ENCODE data around the gene IFFO2.

GRCh38 chr1:18970762-18971161 is 14.3 kb upstream of the IFFO2 start:
- TF ChIP-seq CTCF (IDR thresholded peaks at IDR 0.05) (no peak), POLR2A (IDR thresholded peaks at IDR 0.05) (no peak), POLR2AphosphoS5 (IDR thresholded peaks at IDR 0.05; ENCODE audit: insufficient read depth in 1 of 2, low read depth in 1 of 2) (no peak)
